SK-N-SH (cell line): ENCODE measurements around the gene APEH.

Experiments used
- CTCF ChIP-seq: fragments of 200-600 bp; sonication (generic); IDR thresholded peaks from 2 replicates; pipeline ENCODE4 v1.6.1; 2017; ENCODE audit warnings: antibody characterized with exemption, mild to moderate bottlenecking, moderate library complexity
- ELF1 ChIP-seq: IDR thresholded peaks from 2 replicates; pipeline ENCODE4 v1.4.0; 2012
- EP300 ChIP-seq, 2 experiments: IDR thresholded peaks; 2 replicates each; pipeline versions ENCODE4 v1.4.0 to v1.6.1; 2012; ENCODE audit warnings: borderline replicate concordance in 1 of 2, low read depth in 1 of 2, low read length in 1 of 2
- EZH2phosphoT487 ChIP-seq: fragments of 200-600 bp; sonication (generic); IDR thresholded peaks from 2 replicates; pipeline ENCODE4 v1.6.1; 2017; ENCODE audit warnings: low read depth, mixed run types, mild to moderate bottlenecking, antibody characterized with exemption, moderate library complexity, borderline replicate concordance
- MAX ChIP-seq: IDR thresholded peaks from 2 replicates; pipeline ENCODE4 v1.4.0; 2012; ENCODE audit warnings: low read depth
- POLR2AphosphoS5 ChIP-seq: IDR thresholded peaks from 2 replicates; pipeline ENCODE4 v1.6.1; 2012; ENCODE audit warnings: low read depth, low read length
- RCOR1 ChIP-seq: fragments of 150-350 bp; IDR thresholded peaks from 2 replicates; pipeline ENCODE4 v1.6.1; 2017; ENCODE audit warnings: antibody characterized with exemption, low read length
- REST ChIP-seq: IDR thresholded peaks from 2 replicates; pipeline ENCODE4 v1.6.1; 2012; ENCODE audit warnings: mild to moderate bottlenecking, low read depth, low read length, moderate library complexity
- SMC3 ChIP-seq: IDR thresholded peaks from 2 replicates; pipeline ENCODE4 v1.6.1; 2012; ENCODE audit warnings: low read depth, low read length, improper control_type of control experiment
- YY1 ChIP-seq: IDR thresholded peaks from 2 replicates; pipeline ENCODE4 v1.4.0; 2012; ENCODE audit warnings: low read depth, mild to moderate bottlenecking

- TF ChIP-seq CTCF = no peak
- 0 out of 4 replicates have a peak, but pooled peaks of 1 of the 2 experiments have one; percentile 15 for TF ChIP-seq EP300 (IDR thresholded peaks at IDR 0.05; ENCODE audit: borderline replicate concordance in 1 of 2, low read depth in 1 of 2, low read length in 1 of 2)
- no peak for TF ChIP-seq REST
- TF ChIP-seq ELF1 = peak; percentile 60; the same call in 1 of the 2 replicates
- peak; percentile 21; the same call in 1 of the 2 replicates for TF ChIP-seq MAX
- TF ChIP-seq RCOR1 = no peak
- 0 out of 2 replicates have a peak, but pooled peaks have one; percentile 26 for TF ChIP-seq YY1
- peak; percentile 84 for TF ChIP-seq POLR2AphosphoS5
- no peak for TF ChIP-seq SMC3
- no peak for TF ChIP-seq EZH2phosphoT487
These were observed 49.7 kb downstream of the APEH start, which contains the start of gene GMPPB for GRCh38 chr3:49723628-49724551.
